Astrocyte (in vitro differentiated cells and primary cell): ENCODE measurements around the gene NDUFA8. TPM values are rescaled to one million over a fixed set of nuclear protein-coding genes. Genes with fewer than 3 reads are reported as not detected.

Source experiments
- DNase-seq: peaks from one replicate; pipeline ENCODE4 v3.0.0-alpha.2; 2010; ENCODE audit warnings: low read depth
- FAIRE-seq: peaks from 2 replicates; lab custom pipeline; 2011; peaks lifted over from hg19 to GRCh38; lab: Jason Lieb, UNC
- H2AFZ ChIP-seq: 2 replicates; pipeline ENCODE4 v1.6.0; 2012; ENCODE audit warnings: low read depth, low read length, inconsistent platforms
- H3K27ac ChIP-seq: 2 replicates; pipeline ENCODE4 v1.5.1; 2011; ENCODE audit warnings: low read depth, low read length, inconsistent platforms
- H3K27me3 ChIP-seq: 2 replicates; pipeline ENCODE4 v1.6.0; 2011; ENCODE audit warnings: low read length, inconsistent platforms; ENCODE audit not compliant: insufficient read depth
- H3K36me3 ChIP-seq: 2 replicates; pipeline ENCODE4 v1.5.1; 2011; ENCODE audit warnings: low read length, inconsistent platforms; ENCODE audit not compliant: insufficient read depth
- H3K4me1 ChIP-seq: 2 replicates; pipeline ENCODE4 v1.5.1; 2011; ENCODE audit warnings: low read length, inconsistent platforms; ENCODE audit not compliant: insufficient read depth
- H3K4me2 ChIP-seq: 2 replicates; pipeline ENCODE4 v1.6.0; 2012; ENCODE audit warnings: low read length, inconsistent platforms
- H3K4me3 ChIP-seq: 2 replicates; pipeline ENCODE4 v1.5.1; 2011; ENCODE audit warnings: low read depth, mild to moderate bottlenecking, low read length, inconsistent platforms; ENCODE audit not compliant: insufficient read depth
- H3K79me2 ChIP-seq: 2 replicates; pipeline ENCODE4 v1.6.0; 2012; ENCODE audit warnings: mild to moderate bottlenecking, low read length, inconsistent platforms; ENCODE audit not compliant: insufficient read depth
- H3K9ac ChIP-seq: 2 replicates; pipeline ENCODE4 v1.6.0; 2012; ENCODE audit warnings: mild to moderate bottlenecking, low read length, inconsistent platforms
- H3K9me3 ChIP-seq: 2 replicates; pipeline ENCODE4 v1.5.1; 2012; ENCODE audit warnings: low read depth, mild to moderate bottlenecking, low read length, inconsistent platforms; ENCODE audit not compliant: insufficient read depth
- H4K20me1 ChIP-seq: 2 replicates; pipeline ENCODE4 v1.6.0; 2012; ENCODE audit warnings: low read length, inconsistent platforms; ENCODE audit not compliant: insufficient read depth
- H3K27ac Mint-ChIP-seq: one replicate; pipeline ENCODE4 v1.8.0; 2021; ENCODE audit warnings: mild to moderate bottlenecking, mixed read lengths; ENCODE audit not compliant: unreplicated experiment
- H3K27me3 Mint-ChIP-seq: one replicate; pipeline ENCODE4 v1.8.0; 2021; ENCODE audit warnings: low read depth, mixed read lengths; ENCODE audit not compliant: unreplicated experiment
- H3K36me3 Mint-ChIP-seq: one replicate; pipeline ENCODE4 v1.8.0; 2021; ENCODE audit warnings: low read depth, mixed read lengths; ENCODE audit not compliant: unreplicated experiment
- H3K4me1 Mint-ChIP-seq: one replicate; pipeline ENCODE4 v1.8.0; 2021; ENCODE audit warnings: low read depth, mixed read lengths; ENCODE audit not compliant: unreplicated experiment
- H3K4me3 Mint-ChIP-seq: one replicate; pipeline ENCODE4 v1.8.0; 2021; ENCODE audit warnings: mild to moderate bottlenecking, moderate library complexity, mixed read lengths; ENCODE audit not compliant: unreplicated experiment
- H3K9me3 Mint-ChIP-seq: one replicate; pipeline ENCODE4 v1.8.0; 2021; ENCODE audit warnings: mild to moderate bottlenecking, mixed read lengths; ENCODE audit not compliant: unreplicated experiment
- CTCF ChIP-seq: IDR thresholded peaks from 2 replicates; pipeline ENCODE4 v1.5.1; 2011; ENCODE audit warnings: low read depth, mild to moderate bottlenecking, inconsistent platforms, low read length, moderate library complexity; ENCODE audit not compliant: insufficient read depth
- EZH2 ChIP-seq: IDR thresholded peaks from 2 replicates; pipeline ENCODE4 v1.6.1; 2012; ENCODE audit warnings: mild to moderate bottlenecking, low read length, inconsistent platforms; ENCODE audit not compliant: insufficient read depth
- total RNA-seq: library from RNA; stranded (reverse); gene quantifications from 2 replicates; pipeline ENCODE4 v1.2.1, GENCODE V29; 2021

NDUFA8 gene
- total RNA-seq, 1 donor from 2014 or later: 52.3 TPM

- Histone ChIP-seq H3K4me1 (no peaks in the 10 kb centered on the region), H3K36me3 (no peaks in the 10 kb centered on the region), H4K20me1 (no peaks in the 10 kb centered on the region), H2AFZ (no peak overlapping the region), H3K4me2 (no peak overlapping the region), H3K27me3 (peaks cover 3% of the 10 kb centered on the region), H3K79me2 (no peaks in the 10 kb centered on the region), H3K4me3 (no peak overlapping the region), H3K9me3 (no peaks in the 10 kb centered on the region), H3K27ac (no peak overlapping the region), H3K9ac (no peak overlapping the region)
- Mint-ChIP-seq H3K4me1 (peaks cover 2% of the 10 kb centered on the region), H3K27me3 (peaks cover 35% of the 10 kb centered on the region), H3K36me3 (peaks cover 2% of the 10 kb centered on the region), H3K9me3 (no peaks in the 10 kb centered on the region), H3K4me3 (no peak overlapping the region), H3K27ac (no peak overlapping the region)
- DNase-seq (no peak), FAIRE-seq (no peak)
- no peak for TF ChIP-seq EZH2
- no peak for TF ChIP-seq CTCF
Observed at GRCh38 chr9:122190597-122191381, 31.2 kb upstream of the NDUFA8 start.

- no peak overlapping the region for H3K4me3 ChIP-seq
- H3K27me3 Mint-ChIP-seq: peaks cover 26% of the 10 kb centered on the region
- H3K4me1 ChIP-seq: no peaks in the 10 kb centered on the region
- no peaks in the 10 kb centered on the region for H4K20me1 ChIP-seq
- H3K4me2 ChIP-seq: no peak overlapping the region
- H3K27ac ChIP-seq: no peak overlapping the region
- H3K36me3 ChIP-seq: no peaks in the 10 kb centered on the region
- no peaks in the 10 kb centered on the region for H3K9me3 Mint-ChIP-seq
- DNase-seq (no peak), FAIRE-seq (no peak)
- TF ChIP-seq EZH2 (no peak), CTCF (no peak)
- peaks cover 2% of the 10 kb centered on the region for H3K36me3 Mint-ChIP-seq
- H3K4me3 Mint-ChIP-seq: no peak overlapping the region
- H3K79me2 ChIP-seq: no peaks in the 10 kb centered on the region
- no peak overlapping the region for H3K27ac Mint-ChIP-seq
- peaks cover 17% of the 10 kb centered on the region for H3K27me3 ChIP-seq
- no peaks in the 10 kb centered on the region for H3K9me3 ChIP-seq
- H3K4me1 Mint-ChIP-seq: peaks cover 2% of the 10 kb centered on the region
- no peak overlapping the region for H3K9ac ChIP-seq
- no peak overlapping the region for H2AFZ ChIP-seq
Observed at GRCh38 chr9:122188369-122188768, 28.8 kb upstream of the NDUFA8 start.
